HuH-7 (cell line): Measurements from ENCODE around the gene IL6.
"Not testable (repeated sequence)": the region's sequence is repeated elsewhere in the genome, so short reads cannot be mapped to it uniquely, and the experiment has no call there.

ENCODE experiments used
- DNase-seq: peaks from one replicate; pipeline ENCODE4 v3.0.0; 2011; ENCODE audit warnings: low spot score

The IL6 gene

GRCh38 chr7:22727714-22728035, 675 bp downstream of the IL6 start:
- DNase-seq, result no peak

GRCh38 chr7:22728401-22729029, 1.5 kb downstream of the IL6 start:
- peak; percentile 36 for DNase-seq

GRCh38 chr7:22729180-22729825, 2.3 kb downstream of the IL6 start:
- no peak for DNase-seq

- DNase-seq, result no peak
Observed at GRCh38 chr7:22730066-22730710, 3.2 kb downstream of the IL6 start.

GRCh38 chr7:22730921-22731654, 4.1 kb downstream of the IL6 start:
- DNase-seq, result no peak

GRCh38 chr7:22731766-22732165, 4.8 kb downstream of the IL6 start:
- no peak for DNase-seq

GRCh38 chr7:22732556-22733126, 5.6 kb downstream of the IL6 start:
- no peak for DNase-seq

GRCh38 chr7:22733761-22734160, 6.8 kb downstream of the IL6 start:
- DNase-seq, result no peak

GRCh38 chr7:22743014-22743413, 16.0 kb downstream of the IL6 start:
- no peak for DNase-seq

- no peak for DNase-seq
Observed at GRCh38 chr7:22751341-22751740, 24.3 kb downstream of the IL6 start.

- no peak for DNase-seq
Observed at GRCh38 chr7:22757338-22757994, 30.5 kb downstream of the IL6 start.

GRCh38 chr7:22758576-22758975, 31.6 kb downstream of the IL6 start:
- no peak for DNase-seq

- no peak for DNase-seq
Observed at GRCh38 chr7:22759721-22760120, 32.7 kb downstream of the IL6 start.

GRCh38 chr7:22762866-22763265, 35.9 kb downstream of the IL6 start:
- DNase-seq, result no peak

GRCh38 chr7:22765609-22766008, 38.6 kb downstream of the IL6 start:
- DNase-seq, result no peak

- no peak for DNase-seq
Observed at GRCh38 chr7:22771194-22771871, 44.3 kb downstream of the IL6 start.

GRCh38 chr7:22771872-22772228, 44.9 kb downstream of the IL6 start:
- no peak for DNase-seq

GRCh38 chr7:22772885-22773284, 45.9 kb downstream of the IL6 start:
- no peak for DNase-seq

GRCh38 chr7:22776964-22777363, 50.0 kb downstream of the IL6 start:
- no peak for DNase-seq

- not testable (repeated sequence) for DNase-seq
Observed at GRCh38 chr7:22779730-22780323, 52.8 kb downstream of the IL6 start.

GRCh38 chr7:22781230-22781711, 54.3 kb downstream of the IL6 start:
- DNase-seq, result no peak
